GM13976 (cell line): ENCODE results near the gene PINK1.
A peak's percentile ranks its signal among the peaks of the same experiment; 100 is the strongest.

Experiments
- DNase-seq: peaks from one replicate; pipeline ENCODE4 v3.0.0; 2012; ENCODE audit warnings: low spot score
- in situ Hi-C: fragments of 300-500 bp; cut with MboI; formaldehyde crosslinking; loops from one replicate; pipeline ENCODE4 v1.12.0; 2022; ENCODE audit warnings: low sequenced_read_pairs, mixed read lengths, inconsistent platforms; ENCODE audit not compliant: unreplicated experiment
- TF ChIP-seq, protein P1 (sequence below): IDR thresholded peaks from 2 replicates; pipeline ENCODE4 v1.5.1; 2012; ENCODE audit warnings: borderline replicate concordance, mild to moderate bottlenecking; ENCODE audit not compliant: insufficient read depth; ENCODE audit errors: extremely low read depth, missing control alignments, control extremely low read depth

The PINK1 gene

GRCh38 chr1:20633190-20634064 lies at the start of gene PINK1:
PINK1 (plus strand) TSS chr1:20633458; CDS start chr1:20633549, 91 bp downstream.
- DNase-seq, result peak; percentile 92
- TF ChIP-seq, protein P1, sequence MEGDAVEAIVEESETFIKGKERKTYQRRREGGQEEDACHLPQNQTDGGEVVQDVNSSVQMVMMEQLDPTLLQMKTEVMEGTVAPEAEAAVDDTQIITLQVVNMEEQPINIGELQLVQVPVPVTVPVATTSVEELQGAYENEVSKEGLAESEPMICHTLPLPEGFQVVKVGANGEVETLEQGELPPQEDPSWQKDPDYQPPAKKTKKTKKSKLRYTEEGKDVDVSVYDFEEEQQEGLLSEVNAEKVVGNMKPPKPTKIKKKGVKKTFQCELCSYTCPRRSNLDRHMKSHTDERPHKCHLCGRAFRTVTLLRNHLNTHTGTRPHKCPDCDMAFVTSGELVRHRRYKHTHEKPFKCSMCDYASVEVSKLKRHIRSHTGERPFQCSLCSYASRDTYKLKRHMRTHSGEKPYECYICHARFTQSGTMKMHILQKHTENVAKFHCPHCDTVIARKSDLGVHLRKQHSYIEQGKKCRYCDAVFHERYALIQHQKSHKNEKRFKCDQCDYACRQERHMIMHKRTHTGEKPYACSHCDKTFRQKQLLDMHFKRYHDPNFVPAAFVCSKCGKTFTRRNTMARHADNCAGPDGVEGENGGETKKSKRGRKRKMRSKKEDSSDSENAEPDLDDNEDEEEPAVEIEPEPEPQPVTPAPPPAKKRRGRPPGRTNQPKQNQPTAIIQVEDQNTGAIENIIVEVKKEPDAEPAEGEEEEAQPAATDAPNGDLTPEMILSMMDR, result peak; percentile 99
- in situ Hi-C loops, result no loop called here

DNA sequence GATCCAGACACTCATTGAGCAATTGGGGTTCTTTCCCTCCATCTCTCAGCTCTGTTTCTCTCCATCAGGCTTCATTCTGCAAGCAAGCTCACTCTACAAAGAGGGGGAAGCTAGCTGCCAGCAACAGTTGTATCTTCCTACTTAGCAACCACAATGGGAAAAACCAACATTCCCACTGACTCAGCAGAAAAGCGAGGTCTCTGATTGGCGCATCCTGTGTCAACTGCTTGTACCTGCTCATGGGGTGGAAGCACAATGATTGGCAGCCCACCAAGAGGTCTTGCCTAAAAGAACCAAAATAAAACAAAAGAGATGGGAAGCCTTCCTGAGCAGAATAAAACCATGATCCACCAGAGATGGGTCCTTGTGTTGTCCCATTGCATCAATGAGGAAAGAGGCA lies 48.4 kb upstream of the PINK1 start:
- in situ Hi-C loops, result no loop called here
- TF ChIP-seq, protein P1, result no peak

GRCh38 chr1:20586953-20587660 lies 46.2 kb upstream of the PINK1 start:
- TF ChIP-seq, protein P1, result no peak
- no peak for DNase-seq
- in situ Hi-C loops, result no loop called here

More for the DNA sequence above, 48.4 kb upstream of the PINK1 start:
- DNase-seq, result no peak

DNA sequence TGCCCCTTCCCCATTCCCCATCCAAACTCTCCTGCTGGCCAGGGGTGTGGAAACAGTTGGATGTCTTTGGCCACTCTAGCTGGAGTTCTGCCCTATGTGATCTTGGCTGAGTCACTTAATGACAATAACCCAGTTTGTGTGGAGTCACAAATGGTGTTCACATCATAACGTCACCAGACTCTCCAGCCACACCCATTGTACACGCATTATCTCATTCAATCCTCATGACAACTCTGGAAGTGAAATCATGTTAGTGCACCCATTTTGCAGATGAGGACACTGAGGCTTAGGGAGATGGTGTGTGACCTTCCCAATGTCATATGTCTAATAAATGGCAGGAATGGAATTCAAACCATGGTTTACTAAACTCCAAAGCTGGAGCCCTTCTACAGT lies 45.6 kb upstream of the PINK1 start:
- TF ChIP-seq, protein P1, result no peak
- no peak for DNase-seq
- in situ Hi-C loops, result no loop called here

DNA sequence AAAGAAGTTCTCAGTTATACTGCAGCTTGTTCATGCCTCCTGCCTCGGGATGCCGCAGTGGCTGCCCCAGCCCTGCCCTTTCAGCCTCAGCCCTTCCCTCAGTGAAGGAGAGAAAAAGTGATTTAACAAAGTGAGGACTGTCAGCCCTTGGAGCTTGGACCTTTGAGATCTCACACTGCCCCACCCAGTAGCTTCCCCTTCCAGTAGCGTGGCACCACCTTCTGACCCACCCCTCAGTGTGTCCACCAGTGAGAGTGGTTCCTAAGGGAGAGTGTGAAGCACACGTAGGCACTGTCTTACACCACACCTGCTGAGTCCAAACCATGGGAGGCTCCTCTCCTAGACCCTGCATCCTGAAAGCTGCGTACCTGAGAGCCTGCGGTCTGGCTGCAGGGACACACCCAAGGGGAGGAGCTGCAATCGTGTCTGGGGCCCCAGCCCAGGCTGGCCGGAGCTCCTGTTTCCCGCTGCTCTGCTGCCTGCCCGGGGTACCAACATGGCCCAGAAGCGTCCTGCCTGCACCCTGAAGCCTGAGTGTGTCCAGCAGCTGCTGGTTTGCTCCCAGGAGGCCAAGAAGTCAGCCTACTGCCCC lies 44.5 kb upstream of the PINK1 start, which contains the start of gene CDA:
Gene CDA (plus strand): TSS at position 464 of the 592 bp plus-strand sequence. CDS start 33 bp downstream, at position 497.
- TF ChIP-seq, protein P1, result no peak
- in situ Hi-C loops, result no loop called here
- DNase-seq, result no peak
